NCI-H2107 treated with DMSO at 0.1 percent for 48 hours (cell line): ENCODE measurements around the gene DNAJB14.
"Not testable (repeated sequence)": the region's sequence is repeated elsewhere in the genome, so short reads cannot be mapped to it uniquely, and the experiment has no call there.

Source experiments
- DNase-seq: peaks from one replicate; lab custom pipeline; 2025; ENCODE audit not compliant: unreplicated experiment; lab: John Stamatoyannopoulos, UW

Gene DNAJB14

DNA sequence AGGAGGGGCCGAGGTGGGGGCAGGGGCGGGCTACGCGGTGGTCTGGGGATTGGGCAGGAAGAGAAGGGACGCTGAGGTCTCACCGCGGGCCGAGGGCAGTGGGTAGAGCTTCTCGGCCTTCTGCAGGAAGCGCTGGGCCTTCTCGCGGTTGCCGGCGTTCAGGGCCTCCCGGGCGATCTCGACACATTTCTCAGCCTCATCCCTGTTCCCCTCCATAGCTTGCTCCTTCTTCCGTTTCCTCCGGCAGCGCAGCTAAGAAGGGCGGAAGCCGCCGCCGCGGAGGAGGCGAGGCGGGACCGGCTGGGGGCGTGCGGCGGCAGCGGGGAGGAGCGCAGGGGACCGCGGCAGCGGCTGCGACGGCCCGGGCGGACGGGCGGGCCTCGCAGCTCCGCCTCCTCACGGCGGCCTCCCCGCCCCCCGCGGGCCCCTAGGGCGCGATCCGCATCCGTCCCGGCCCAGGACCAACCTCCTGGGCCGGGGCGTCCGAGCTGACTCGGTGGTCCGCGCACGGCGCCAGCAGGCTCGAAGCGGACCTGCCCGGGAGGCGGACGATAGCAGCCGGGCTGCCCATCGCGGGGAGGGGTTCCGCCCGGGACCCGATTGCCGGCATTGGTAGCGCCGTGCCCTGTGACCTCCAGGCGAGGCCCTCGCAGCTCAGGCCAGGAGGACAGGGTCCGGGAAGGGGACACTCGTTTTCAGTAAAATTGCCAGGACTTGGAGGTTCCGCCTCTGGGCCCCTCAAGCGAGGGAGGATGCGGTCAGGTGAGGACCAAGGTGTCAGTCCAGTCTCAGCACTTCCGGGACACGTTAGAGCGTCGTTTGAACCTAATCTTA lies at the start of gene DNAJB14:
Gene DNAJB14, minus strand, starts transcription at position 263 of the 834 bp plus-strand sequence. Its CDS starts 47 bp downstream, at position 216.
- DNase-seq, result peak; percentile 13

DNA sequence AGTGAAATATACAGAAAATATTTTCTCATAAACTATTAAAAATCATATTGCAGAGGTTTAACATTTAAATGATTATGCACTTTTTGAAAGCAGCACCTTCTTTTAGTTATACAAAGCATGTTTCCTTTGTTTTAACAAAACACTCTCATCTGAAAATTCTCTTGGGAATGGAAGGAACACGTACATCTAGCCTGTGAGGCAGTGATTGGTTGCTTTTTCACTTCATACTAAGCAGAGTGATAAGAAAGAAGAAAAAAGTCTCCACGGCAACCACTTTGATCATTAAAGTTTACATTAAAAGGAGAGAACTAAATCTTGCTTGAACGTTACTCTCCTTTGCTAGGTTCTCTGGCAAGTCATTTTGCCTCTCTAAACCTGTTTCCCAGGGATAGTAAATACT lies 45.3 kb upstream of the DNAJB14 start:
- no peak for DNase-seq

GRCh38 chr4:99987681-99988080 lies 41.3 kb upstream of the DNAJB14 start:
- DNase-seq, result no peak

- DNase-seq, result no peak
These were observed 40.4 kb upstream of the DNAJB14 start for GRCh38 chr4:99986792-99987191.

DNA sequence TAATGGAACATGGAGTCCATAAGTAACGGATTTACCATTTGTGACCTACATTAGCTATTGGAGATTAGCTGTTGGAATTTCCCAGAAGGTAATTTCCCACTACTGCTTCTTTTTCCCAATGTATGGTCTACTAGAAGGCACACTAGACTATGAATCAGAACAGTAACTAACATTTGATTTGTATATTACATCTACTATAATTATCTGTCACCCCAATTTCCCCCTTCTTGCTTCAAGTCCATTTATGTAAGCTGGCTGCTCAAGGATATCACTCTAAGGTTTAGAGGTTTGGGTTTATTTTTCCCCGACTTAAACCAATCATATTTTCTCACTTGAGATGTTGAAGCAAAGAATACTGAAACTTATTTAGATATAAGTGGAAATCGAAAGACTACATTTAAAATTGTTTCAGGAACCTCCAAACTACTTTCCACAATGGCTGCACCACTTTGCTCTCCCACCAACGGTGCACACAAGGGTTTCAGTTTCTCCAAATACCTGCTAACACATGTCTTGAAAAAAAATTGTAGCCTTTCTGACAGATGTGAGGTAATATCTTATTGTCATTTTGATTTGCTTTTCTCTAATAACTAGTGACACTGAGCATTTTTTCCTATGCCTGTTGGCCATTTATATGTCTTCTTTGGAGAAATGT lies 37.0 kb upstream of the DNAJB14 start:
- no peak for DNase-seq

DNA sequence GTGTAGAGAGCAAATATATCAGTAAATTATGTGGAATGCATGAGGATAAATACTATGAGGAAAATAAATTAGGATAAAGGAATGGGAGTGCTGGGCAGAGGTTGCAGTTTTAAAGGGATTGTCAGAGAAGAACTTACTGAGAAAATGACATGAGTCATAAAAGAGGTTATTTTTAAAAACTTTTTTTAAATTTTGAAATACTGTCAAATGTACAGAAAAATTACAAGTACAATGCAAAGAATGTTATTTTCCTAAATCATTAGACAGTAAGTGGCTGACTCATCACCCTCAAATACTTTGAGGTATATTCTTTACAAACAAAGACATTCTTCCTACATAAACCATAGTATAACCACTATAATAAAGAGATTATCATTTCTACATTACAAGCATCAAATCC lies 33.5 kb upstream of the DNAJB14 start:
- DNase-seq, result no peak

GRCh38 chr4:99971453-99972111 lies 25.2 kb upstream of the DNAJB14 start:
- DNase-seq, result no peak

DNA sequence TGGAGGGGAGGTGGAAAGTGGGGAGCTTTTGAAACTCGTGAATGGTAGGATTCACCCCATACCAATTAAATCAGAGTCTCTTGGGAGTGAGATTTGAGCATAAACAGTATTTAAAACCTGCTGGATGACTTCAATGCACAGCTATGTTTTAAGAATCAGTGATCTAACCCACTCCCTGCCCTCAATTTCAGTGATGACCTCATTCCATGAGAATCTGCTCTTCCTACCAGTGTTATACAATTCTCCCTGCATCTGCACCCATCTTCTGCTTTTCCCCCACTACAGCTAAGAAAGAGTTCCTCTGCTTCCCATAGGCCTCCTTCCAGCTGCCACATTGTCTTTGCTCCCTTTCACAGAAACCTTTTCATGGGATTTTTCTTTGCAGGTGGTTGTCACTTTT lies 21.9 kb upstream of the DNAJB14 start:
- no peak for DNase-seq

- DNase-seq, result no peak
These were observed 20.3 kb upstream of the DNAJB14 start for GRCh38 chr4:99966692-99967091.

GRCh38 chr4:99965674-99966350 lies 19.4 kb upstream of the DNAJB14 start:
- DNase-seq, result no peak

GRCh38 chr4:99965173-99965572 lies 18.8 kb upstream of the DNAJB14 start:
- no peak for DNase-seq

GRCh38 chr4:99961711-99962110 lies 15.3 kb upstream of the DNAJB14 start:
- no peak for DNase-seq

GRCh38 chr4:99960648-99961047 lies 14.2 kb upstream of the DNAJB14 start:
- DNase-seq, result no peak

GRCh38 chr4:99958207-99958606 lies 11.8 kb upstream of the DNAJB14 start:
- DNase-seq, result not testable (repeated sequence)

- DNase-seq, result no peak
These were observed 4.5 kb upstream of the DNAJB14 start for GRCh38 chr4:99950913-99951254.

GRCh38 chr4:99949999-99950912 lies 3.8 kb upstream of the DNAJB14 start, which contains the start of gene H2AZ1:
TSS of gene H2AZ1 (minus strand) at chr4:99950275. CDS start at chr4:99950170, 105 bp downstream.
- DNase-seq, result peak; percentile 82

DNA sequence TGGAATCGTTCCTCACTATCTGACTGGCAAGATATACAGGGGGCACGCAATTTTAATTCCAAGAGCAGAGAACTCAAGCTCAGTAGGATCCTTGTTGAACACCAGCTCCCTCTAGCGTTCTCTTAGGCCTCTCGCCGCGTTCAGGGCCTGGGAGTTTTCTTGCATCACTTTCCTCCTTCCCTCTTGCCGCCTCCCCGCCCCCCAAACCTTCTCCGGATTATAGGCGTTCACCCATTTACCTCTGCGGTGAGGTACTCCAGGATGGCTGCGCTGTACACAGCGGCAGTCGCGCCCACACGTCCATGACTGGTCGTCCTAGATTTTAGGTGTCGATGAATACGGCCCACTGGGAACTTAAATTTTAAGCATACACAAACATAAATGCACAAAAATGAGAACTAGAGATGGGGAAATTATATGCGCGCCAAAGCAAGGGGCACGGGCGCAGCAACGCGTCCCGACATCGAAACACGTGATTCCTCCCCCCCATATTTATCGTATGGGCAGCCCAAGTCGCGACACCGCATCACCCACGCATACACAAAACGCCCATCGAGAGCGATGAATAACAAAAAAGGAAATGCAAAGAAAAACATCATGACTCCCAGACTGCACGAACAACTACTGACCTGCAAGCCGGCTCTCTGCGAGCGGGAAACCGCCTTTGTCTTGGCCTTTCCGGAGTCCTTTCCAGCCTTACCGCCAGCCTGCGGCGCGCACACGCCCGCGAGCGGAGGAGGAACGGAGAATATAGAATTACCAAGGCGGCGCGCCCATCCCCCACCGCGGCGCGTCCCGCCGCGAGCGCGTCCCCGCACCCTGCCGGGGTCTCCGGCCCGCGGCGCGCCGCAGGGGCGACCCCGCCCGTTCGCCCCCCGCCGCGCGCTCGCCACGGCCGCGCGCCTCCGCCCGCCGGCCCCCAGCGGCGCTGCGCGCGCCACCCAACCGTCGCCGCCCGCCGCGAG lies 2.9 kb upstream of the DNAJB14 start:
- DNase-seq, result peak; percentile 89

DNA sequence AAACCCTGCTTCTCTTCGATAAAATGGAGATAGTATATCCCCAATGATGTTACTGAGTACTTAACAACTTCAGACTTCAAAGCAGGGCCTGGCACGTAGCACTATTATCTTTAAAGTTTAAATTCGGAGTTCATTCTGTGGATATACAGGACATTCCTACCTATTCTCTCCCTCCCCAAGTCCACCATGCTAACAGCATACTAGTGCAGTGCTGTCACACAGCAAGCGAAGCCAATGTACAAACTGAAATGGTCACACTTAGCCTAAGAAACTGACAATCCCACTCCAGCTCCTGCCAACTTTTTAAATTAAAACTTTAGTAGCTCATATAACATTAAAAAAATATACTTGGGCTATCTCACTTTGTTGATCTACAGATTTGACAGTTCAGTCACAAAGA lies 1.2 kb upstream of the DNAJB14 start:
- DNase-seq, result no peak

GRCh38 chr4:99947190-99947578 lies 766 bp upstream of the DNAJB14 start:
- DNase-seq, result no peak
